Measurements from ENCODE around the gene TRANK1.

The TRANK1 gene

DNA sequence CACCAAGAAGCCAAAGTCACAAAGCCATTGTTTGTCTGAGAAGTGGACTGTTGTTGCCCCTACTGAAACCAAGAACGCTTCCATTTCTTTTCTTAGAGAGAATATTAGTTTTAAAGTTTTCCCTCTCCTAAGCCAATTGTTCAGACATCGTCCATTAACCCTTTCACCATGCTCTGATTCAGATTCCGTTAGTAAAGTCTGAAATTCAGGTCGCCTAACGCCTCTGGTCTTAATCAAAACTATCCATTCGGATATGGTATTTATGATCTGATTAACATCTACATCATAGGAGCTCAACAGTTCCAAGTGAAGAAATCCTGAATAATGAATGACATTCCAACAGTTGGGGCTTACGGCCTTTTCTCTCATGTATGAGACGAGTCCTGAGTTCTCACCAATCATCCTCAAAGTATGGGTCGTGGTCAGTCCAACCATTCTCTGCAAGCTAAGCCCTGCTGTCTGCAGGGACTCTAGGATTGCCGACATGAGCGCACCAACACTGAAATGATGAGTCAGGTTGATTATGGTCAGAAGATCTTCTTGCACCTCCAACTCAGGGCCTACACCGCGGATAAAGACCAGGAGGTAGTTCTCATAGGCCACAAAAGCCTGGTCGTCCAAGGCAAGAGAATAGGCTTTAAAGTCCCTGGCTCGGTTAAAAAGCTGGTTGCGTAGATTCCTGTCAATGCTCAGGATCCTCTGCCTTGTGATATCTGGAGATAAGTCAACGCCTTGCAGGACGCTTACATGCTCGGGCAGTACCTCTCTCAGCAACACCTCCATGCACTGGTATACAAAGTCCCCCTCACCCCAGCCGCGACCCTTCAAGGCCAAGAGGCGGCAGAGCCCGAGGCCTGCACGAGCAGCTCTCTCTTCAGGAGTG is 47.3 kb upstream of the TRANK1 start:
- no peak for TF ChIP-seq EZH2phosphoT487 (IDR thresholded peaks at IDR 0.05; ENCODE audit: low read length)
- TF ChIP-seq EZH2 (optimal IDR thresholded peaks at IDR 0.05; ENCODE audit: low read depth, low read length), result no peak
- no peak for TF ChIP-seq CTCF (IDR thresholded peaks at IDR 0.05; ENCODE audit: low read length)
- Histone ChIP-seq H3K27me3 (replicated peaks; ENCODE audit: insufficient read depth, low read length) (no peaks in the 10 kb centered on the region), H3K9ac (ENCODE audit: low read length) (peak overlapping the region; percentile 64), H4K20me1 (ENCODE audit: insufficient read depth, low read length) (no peaks in the 10 kb centered on the region), H2AFZ (ENCODE audit: low read length) (peak overlapping the region; percentile 76), H3K4me3 (ENCODE audit: low read length) (peak overlapping the region; percentile 69), H3K4me2 (ENCODE audit: low read depth, low read length) (peak overlapping the region; percentile 75), H3F3A (ENCODE audit: insufficient read depth, low read length) (no peaks in the 10 kb centered on the region), H3K4me1 (ENCODE audit: low read length) (peaks cover 6% of the 10 kb centered on the region; the same call in 1 of the 2 replicates), H3K9me2 (replicated peaks; ENCODE audit: insufficient read depth, low read length) (no peaks in the 10 kb centered on the region), H3K36me3 (replicated peaks; ENCODE audit: insufficient read depth, low read length) (peaks cover 7% of the 10 kb centered on the region; the same call in 1 of the 2 replicates), H3K79me2 (ENCODE audit: low read length) (peaks cover 20% of the 10 kb centered on the region), H3K9me3 (replicated peaks; ENCODE audit: insufficient read depth, low read length) (no peaks in the 10 kb centered on the region), H3K27ac (ENCODE audit: low read length) (peak overlapping the region; percentile 88)
- DNase-seq, result peak; percentile 8

- Histone ChIP-seq H3K4me3 (ENCODE audit: low read length) (no peak overlapping the region), H3K79me2 (ENCODE audit: low read length) (peaks cover 18% of the 10 kb centered on the region), H3K27me3 (replicated peaks; ENCODE audit: insufficient read depth, low read length) (no peaks in the 10 kb centered on the region), H3K36me3 (replicated peaks; ENCODE audit: insufficient read depth, low read length) (peaks cover 7% of the 10 kb centered on the region; the same call in 1 of the 2 replicates), H3F3A (ENCODE audit: insufficient read depth, low read length) (no peaks in the 10 kb centered on the region), H3K9ac (ENCODE audit: low read length) (no peak overlapping the region), H2AFZ (ENCODE audit: low read length) (no peak overlapping the region), H3K9me3 (replicated peaks; ENCODE audit: insufficient read depth, low read length) (no peaks in the 10 kb centered on the region), H3K4me2 (ENCODE audit: low read depth, low read length) (no peak overlapping the region), H3K27ac (ENCODE audit: low read length) (no peak overlapping the region), H4K20me1 (ENCODE audit: insufficient read depth, low read length) (no peaks in the 10 kb centered on the region), H3K9me2 (replicated peaks; ENCODE audit: insufficient read depth, low read length) (no peaks in the 10 kb centered on the region), H3K4me1 (ENCODE audit: low read length) (peaks cover 6% of the 10 kb centered on the region; the same call in 1 of the 2 replicates)
- TF ChIP-seq EZH2 (optimal IDR thresholded peaks at IDR 0.05; ENCODE audit: low read depth, low read length), result no peak
- TF ChIP-seq CTCF (IDR thresholded peaks at IDR 0.05; ENCODE audit: low read length), result no peak
- no peak for TF ChIP-seq EZH2phosphoT487 (IDR thresholded peaks at IDR 0.05; ENCODE audit: low read length)
- DNase-seq, result no peak
Measured at GRCh38 chr3:36991147-36991546, 46.3 kb upstream of the TRANK1 start.

GRCh38 chr3:36989568-36989967 is 44.7 kb upstream of the TRANK1 start:
- no peaks in the 10 kb centered on the region for H3K27me3 ChIP-seq (replicated peaks; ENCODE audit: insufficient read depth, low read length)
- H3K4me3 ChIP-seq (ENCODE audit: low read length), result no peak overlapping the region
- H3K9me2 ChIP-seq (replicated peaks; ENCODE audit: insufficient read depth, low read length), result no peaks in the 10 kb centered on the region
- no peak overlapping the region for H3K9ac ChIP-seq (ENCODE audit: low read length)
- H3K4me2 ChIP-seq (ENCODE audit: low read depth, low read length), result no peak overlapping the region
- DNase-seq, result no peak
- peaks cover 6% of the 10 kb centered on the region; the same call in 1 of the 2 replicates for H3K4me1 ChIP-seq (ENCODE audit: low read length)
- TF ChIP-seq CTCF (IDR thresholded peaks at IDR 0.05; ENCODE audit: low read length), result no peak
- peaks cover 7% of the 10 kb centered on the region; the same call in 1 of the 2 replicates for H3K36me3 ChIP-seq (replicated peaks; ENCODE audit: insufficient read depth, low read length)
- H3K9me3 ChIP-seq (replicated peaks; ENCODE audit: insufficient read depth, low read length), result no peaks in the 10 kb centered on the region
- peaks cover 18% of the 10 kb centered on the region for H3K79me2 ChIP-seq (ENCODE audit: low read length)
- H2AFZ ChIP-seq (ENCODE audit: low read length), result no peak overlapping the region
- no peak overlapping the region for H3K27ac ChIP-seq (ENCODE audit: low read length)
- H3F3A ChIP-seq (ENCODE audit: insufficient read depth, low read length), result no peaks in the 10 kb centered on the region
- H4K20me1 ChIP-seq (ENCODE audit: insufficient read depth, low read length), result no peaks in the 10 kb centered on the region

Measured in MM.1S (cell line).